OCI-M1 (cell line): ENCODE results near the gene ATG4B.

Experiments used
- DNase-seq: peaks from one replicate; lab custom pipeline; 2025; lab: John Stamatoyannopoulos, UW

The ATG4B gene

DNA sequence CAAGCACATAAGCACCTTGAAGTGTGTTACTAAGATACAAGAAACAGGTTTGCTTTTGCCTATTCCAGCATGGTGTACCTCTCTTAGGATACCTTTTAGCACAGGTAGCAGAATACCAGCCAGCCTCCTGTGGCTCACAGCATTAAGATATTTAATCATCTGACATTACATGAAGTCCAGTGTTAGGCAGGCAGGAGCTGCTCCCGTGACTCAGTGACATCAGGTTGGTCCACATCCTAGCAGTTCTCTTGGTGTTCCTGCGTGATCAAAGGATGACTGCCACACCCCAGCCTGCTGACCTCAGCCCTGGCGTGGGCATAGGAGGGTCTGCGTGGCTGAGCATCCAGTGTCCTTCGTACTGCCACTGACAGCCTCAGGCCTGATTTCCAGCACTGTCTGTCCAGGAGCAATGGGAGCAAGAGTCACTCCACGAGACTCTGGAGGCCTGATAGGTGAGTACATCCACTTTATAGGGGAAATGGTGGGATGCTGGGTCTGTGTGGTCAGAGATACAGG lies 52.8 kb downstream of the ATG4B start:
- no peak for DNase-seq

- no peak for DNase-seq
Measured at GRCh38 chr2:241692448-241692847, 55.0 kb downstream of the ATG4B start.

GRCh38 chr2:241695651-241696050 lies 58.2 kb downstream of the ATG4B start:
- no peak for DNase-seq

GRCh38 chr2:241701149-241701398 lies 63.6 kb downstream of the ATG4B start:
- no peak for DNase-seq

DNA sequence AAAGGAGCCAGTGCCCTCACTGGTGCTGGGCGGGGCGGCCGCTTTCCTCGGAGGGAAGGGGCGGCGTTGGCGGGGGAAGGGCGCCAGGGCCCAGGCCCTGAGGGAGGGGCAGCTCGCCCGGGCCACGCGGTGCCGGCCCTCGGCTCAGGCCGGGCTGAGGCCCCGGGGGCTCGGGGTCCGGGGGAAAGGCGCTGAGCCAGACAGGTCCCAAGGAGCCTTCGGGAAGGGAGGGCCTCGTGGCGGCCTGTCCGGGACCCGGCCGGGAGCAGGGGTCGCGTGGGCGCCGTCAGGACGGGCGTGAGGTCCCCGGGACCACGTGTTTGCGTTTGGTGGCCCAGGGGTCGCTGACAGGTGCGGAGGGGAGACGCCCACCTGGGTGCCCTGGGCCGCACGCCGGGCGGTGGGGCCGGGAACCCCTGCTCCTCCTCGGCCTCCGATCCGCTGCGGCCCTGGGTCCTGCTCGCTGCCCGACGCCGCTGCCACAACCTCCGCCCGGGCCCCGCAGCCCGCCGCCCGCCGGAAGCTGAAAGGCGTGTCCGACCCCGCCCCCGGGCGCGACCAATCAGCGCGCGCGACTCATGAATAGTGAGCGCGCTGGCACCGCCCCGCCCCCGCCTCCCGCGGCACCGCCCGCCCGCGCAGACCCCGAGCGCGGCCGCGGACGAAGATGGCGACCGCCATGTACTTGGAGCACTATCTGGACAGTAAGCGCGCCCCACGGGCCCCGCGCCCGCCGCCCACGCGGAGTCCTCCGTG lies 64.1 kb downstream of the ATG4B start, which contains the start of gene ING5:
Gene ING5 (plus strand): TSS at position 641 of the 756 bp plus-strand sequence. CDS start 27 bp downstream, at position 668.
- DNase-seq: peak; percentile 94

DNA sequence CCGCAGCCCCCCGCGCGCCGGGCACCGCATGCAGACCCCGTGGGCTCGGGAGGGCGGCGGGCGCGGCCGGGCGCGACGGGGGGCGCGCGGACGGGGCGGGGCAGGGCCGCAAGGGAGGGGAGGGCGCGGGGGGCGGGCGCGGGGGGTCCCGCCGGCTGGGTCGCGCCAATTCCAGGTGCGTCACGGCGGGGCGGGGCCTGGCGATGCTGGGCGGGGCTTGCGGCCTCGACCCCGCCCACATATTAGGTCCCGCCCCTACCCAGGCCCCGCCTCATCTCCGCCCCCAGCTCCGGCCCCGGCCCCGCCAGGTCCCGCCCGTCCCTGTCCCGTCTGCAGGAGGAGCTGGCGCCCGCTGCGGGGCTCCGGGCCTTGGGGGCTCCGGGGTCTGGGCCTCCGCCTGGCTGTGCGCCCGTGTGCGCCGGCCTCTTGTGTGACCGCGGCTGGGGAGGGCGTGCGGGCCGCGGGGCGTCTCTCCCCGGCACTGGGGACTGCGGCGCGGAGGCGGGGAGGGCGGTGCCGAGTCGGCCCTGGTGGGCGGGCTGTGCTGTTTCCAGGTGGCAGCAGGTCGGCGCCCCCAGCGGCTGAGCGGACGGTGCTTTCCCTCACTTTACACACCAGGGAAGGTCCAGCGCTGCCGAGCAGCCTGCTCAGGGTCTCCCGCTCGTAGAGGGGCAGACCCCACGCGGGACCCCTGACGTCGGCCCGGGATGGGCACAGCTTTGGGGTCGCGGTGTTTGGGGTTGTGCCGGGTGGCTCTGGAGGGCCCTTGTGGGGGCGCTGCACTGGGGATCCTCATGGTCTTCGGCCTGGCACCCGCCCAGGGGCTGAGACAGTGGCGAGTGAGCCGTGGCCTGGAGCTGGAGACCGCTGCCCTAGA lies 64.9 kb downstream of the ATG4B start:
- peak; percentile 90 for DNase-seq

DNA sequence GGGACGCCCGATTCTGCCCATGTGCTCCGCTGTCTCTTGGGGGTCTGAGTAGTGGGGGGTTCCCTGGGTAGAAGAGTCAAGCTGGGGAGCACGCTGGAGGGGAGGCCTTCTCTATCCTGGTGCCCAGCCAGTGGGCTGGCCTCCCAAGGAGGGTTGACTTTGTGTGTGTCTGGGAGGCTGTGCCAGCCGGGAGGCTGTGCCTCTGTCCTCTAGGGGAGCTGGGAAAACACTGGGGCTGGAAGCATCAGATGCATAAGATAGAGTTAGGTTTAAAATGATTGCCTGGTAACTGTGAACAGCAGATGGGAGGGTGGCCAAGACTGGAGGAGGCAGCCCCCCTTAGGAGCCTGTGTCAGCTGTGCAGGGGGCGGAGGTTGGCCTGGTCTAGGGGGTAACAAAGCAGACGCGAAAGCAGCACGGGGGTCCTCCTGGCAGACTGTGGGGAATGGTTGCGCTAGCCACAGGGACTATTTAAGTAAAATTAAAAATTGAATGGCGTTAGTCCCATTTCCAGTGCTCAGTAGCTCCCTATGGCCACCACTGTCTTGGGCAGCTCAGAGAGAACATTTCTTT lies 65.6 kb downstream of the ATG4B start:
- DNase-seq: no peak

DNA sequence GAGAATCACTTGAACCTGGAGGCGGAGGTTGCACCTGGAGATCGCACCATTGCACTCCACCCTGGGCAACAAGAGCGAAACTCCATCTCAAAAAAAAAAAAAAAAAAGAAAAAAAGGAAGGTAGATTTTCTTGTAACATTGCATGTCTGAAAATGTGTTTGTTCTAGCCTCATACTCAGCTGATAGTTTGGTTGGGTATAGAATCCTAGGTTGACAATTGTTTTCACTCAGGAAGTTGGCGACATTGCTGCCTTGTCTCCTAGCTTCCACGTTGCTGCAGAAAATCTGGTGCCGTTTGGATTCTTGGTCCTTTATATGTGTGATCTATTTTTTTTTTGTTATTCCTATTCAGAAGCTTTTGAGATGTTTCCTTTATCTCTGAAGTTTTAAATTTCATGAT lies 69.0 kb downstream of the ATG4B start:
- peak; percentile 4 for DNase-seq

DNA sequence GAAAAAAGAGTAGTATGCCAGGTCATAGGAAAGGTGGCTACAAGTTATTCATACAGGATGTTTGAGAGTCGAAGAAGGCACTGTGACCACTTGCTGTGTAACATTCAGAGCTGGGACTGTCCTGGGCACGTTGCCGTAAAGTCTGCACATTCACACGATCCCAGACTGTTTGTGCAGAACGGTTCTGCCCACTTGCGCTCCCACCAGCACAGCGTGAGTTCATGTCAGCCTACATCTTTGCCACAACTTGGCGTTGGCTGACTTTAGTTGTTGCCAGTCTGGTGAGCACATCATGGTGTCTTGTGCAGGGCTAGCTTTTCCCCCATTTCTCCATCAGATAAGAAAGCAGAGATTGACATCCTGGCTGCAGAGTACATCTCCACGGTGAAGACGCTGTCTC lies 71.4 kb downstream of the ATG4B start:
- DNase-seq: no peak

GRCh38 chr2:241719093-241719492 lies 81.6 kb downstream of the ATG4B start:
- no peak for DNase-seq

- no peak for DNase-seq
Measured at GRCh38 chr2:241720099-241720498, 82.6 kb downstream of the ATG4B start.

DNA sequence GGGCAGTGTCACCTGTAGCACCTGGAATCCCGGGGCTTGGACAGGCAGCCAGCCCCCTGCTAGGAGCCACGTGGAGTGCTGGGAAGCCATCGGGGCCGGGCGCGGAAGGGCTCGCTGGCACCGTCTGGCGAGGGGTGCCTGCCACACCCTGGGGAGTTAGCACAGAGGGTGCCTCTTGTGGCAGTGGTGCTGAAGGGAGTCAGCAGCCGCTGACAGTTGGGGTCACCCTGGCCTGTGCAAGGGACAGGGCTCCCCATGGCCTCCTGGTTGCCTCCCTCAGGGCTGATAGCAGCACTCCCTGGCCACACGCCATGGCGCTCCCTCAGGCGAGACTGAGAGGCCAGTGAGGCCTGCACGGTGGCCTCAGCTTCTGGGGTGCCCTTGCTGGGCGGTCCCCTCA lies 83.1 kb downstream of the ATG4B start:
- DNase-seq: no peak

- no peak for DNase-seq
Measured at GRCh38 chr2:241721852-241722251, 84.4 kb downstream of the ATG4B start.

- no peak for DNase-seq
Measured at GRCh38 chr2:241722896-241723454, 85.5 kb downstream of the ATG4B start.
